SKM-1 treated with dmso at 0.1 percent for 144 hours (cell line): Measurements from ENCODE around the gene ANAPC2.

Experiments used
- DNase-seq: peaks from one replicate; lab custom pipeline; 2025; ENCODE audit not compliant: unreplicated experiment; lab: John Stamatoyannopoulos, UW

Gene ANAPC2

DNA sequence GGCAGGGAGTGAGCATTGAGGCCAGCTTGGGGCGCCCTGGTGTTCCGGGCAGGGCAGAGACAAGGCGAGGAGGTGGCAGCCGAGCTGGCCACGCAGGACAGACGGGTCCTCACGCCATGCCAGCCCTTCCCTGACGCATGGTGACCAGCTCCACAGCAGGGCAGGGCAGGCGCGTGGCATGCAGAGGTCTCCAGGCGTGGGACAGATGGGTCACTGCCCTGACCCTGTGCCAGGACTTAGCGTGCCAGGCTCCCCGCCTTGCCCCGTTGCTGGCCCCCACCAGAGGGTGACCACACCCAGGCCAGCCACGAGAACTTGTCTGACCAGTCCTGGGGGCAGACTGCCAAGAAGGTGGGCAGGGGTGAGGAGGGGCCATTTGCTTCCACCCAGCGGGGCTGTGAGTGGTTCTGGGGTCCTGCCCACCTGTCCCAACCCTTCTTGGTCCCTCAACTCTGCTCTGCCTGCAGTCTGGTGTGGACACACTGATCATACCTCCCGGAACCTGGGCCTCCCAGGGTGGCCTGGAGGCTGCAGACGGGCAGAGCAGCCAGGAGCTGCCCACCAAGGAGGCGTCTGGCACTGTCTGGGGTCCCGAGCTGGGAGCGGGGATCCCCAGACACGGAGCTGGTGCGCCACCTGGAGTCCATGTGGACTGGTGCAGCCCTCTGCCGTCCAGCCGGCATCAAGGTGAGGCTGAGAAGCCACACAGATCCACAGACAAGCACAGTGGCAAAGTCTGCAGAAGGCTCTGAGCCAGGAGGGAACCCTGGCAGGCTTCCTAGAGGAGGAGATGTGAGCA, 38.9 kb upstream of the ANAPC2 start, which contains the start of gene RNF224:
Gene RNF224 (plus strand): TSS at position 449 of the 799 bp plus-strand sequence. CDS start 834 bp downstream, outside the sequence.
- DNase-seq, result peak; percentile 50

DNA sequence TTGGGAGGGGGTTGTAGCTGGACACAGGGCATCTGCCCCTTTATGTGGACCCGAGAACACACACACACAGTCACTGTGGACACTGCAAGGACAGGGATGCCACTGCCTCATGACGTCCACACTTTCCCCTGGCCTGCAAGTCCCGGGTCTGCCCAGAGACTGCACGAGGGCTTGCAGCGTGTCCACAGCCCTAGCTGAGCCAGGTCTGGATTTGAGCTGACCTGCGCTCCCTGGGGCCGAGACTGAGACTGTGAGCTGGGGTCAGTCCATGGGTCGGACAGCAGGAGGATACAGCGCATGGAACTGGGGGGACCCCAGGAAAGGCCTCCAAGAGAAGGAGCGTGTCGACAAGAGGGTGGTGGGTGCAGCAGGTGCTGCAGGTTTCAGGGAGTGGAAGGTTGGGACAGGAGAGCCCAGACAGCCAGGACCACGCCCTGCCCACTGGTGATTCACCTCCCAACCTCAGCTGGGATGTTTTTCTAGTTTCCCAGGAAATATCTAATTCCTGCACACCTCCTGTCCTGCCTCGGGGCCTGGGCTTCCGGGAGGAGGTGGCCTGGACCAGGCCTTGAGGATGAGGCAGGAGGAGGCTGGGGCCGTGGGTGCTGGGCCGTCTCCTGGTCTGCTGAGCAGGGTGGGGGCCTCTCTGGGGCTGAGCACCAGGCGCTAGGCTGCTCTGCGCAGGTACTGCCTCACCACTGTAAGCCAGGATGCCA, 38.1 kb upstream of the ANAPC2 start:
- no peak for DNase-seq

DNA sequence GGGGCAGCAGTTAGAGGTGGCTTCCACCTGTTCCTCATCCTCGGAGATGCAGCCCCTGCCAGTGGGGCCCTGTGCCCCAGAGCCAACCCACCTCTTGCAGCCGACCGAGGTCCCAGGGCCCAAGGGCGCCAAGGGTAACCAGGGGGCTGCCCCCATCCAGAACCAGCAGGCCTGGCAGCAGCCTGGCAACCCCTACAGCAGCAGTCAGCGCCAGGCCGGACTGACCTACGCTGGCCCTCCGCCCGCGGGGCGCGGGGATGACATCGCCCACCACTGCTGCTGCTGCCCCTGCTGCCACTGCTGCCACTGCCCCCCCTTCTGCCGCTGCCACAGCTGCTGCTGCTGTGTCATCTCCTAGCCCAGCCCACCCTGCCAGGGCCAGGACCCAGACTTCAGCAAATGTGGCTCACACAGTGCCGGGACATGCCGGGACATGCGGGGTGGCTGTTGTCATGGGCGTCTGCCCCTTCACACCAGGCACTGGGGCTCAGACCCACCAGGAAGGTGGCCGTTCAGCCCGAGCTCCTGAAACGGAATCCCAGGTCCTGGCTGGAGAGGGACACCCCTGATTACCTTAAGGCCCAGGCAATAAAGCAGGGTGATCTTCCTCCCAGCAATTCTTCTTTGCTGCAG, 37.5 kb upstream of the ANAPC2 start:
- no peak for DNase-seq

DNA sequence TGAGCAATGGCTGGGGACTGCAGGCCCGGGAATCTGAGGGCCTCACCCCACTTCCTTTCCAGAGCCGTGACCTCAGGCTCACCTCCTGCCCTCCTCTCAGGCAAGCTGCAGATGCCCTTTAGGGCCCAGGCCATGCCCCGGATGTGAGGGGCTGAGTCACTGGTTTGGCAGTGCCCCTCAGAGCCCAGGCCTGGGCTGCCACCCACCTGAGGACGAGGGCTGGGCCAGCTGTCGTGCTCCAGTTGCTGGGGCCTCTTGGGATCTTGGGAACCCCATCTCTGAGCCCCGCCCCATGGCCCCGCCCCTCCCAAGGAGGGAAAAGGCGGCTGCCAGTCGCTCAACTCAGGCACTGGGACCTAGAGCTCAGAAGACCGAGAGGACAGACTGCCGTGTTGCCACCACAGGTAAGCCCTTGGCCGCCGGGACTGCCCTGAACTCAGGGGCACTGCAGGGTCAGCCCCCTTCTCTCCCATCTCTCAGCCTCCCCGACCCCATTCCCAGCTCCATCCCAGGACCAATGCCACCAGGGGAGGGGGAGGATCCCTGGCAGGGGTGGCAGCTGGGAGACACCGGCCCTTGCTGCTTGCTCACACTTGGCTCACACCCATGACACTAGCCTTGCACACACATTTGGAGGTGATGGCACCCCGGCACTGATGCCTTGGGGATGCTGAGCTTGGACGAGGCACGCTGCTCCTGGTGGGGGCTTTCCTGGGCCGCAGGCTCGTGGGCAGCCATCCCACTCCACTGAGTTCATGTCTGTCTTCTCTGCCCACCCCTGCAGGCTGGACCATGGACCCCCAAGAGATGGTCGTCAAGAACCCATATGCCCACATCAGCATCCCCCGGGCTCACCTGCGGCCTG, 36.7 kb upstream of the ANAPC2 start, which contains the start of gene CYSRT1:
Gene CYSRT1 (plus strand): TSS at position 345 of the 865 bp plus-strand sequence. CDS start 448 bp downstream, at position 793.
- DNase-seq, result peak; percentile 41

DNA sequence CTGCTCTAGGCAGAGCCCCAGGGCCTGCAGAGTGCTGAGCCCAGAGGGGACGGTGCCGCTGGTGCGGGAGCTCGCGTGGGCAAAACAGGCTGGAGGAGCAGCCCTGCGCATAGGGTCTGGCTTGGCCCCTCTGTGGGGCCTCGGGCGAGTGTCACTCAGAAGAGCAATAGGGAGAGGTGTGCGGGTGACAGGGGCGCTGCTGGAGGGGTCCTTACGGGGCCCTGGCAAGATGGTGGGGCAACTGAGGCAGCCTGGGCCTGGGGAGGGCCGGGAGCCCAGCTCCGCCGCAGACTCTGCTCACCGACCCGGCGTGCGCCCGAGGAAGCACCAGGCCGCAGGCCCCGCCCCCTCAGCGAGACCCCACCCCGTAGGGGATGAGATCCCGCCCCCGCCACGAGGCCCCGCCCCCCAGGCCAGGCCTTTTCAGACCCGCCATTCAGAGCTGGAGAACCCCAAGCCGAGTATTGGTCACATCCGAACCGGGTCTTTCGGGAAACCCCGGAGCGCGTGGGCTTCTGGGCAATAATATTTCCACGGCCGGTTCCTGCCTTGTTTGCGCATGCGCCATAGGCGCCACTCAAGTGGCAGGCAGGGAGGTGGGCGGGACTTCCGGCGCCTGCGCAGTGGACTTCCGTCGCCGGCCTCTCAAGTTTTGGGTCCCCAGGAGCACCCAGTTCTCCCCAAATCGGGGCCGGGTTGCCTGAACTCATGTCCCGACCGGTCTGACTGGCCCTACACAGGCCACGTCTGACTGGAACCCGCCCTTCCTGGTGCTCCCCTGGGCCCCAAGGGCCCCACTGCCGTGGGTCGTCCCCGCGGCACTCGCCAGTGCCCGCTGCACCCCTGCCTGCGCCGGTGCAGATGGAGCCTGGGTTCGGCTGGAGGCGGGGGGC, 35.0 kb upstream of the ANAPC2 start:
- DNase-seq, result peak; percentile 96

DNA sequence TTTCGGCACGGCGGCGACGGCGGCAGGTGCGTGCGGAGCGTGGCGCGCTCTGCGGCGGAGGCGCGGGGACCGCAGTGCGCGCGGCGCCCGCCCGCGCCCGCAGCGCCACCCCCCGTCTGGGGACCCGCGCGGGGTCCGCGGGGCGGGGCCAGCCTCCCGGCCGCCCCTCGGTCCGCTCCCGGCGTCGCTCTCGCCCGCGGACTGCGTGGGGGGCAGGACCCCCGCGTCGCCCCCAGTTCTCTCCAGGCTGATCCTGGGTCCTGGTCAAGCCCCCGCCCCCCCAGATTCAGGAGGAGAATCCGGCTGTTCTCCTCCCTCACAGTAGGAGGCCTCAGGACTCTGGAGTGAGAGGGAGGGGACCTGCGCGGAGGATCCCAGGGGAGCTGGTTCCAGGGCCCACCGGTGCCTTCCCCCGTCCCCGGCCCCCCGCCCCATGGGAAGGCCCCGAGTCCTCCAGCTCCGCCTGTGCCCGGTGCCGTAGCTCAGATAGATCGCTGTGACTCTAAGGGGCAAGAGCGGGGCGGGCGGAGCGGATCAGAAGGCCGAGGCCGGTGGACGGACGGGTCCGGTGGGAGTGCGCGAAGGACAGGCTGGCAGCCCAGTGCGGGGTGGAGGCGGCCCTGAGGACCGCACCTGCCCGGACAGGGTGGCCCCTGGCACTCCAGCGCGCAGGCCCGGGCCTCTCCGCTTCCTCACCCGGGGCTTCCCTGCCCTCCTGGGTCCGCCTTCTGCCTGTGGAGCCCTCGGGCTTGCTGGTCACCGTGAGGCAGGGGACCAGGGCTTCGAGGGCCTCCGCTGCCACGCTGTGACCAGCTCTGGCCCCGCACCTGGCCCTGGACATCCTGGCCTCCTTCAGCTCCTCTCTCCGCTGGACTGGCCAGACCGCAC, 34.1 kb upstream of the ANAPC2 start, which contains the start of gene RNF208:
Gene RNF208 (minus strand): TSS at position 51 of the 888 bp plus-strand sequence. CDS start 1,028 bp downstream, outside the sequence.
- no peak for DNase-seq

DNA sequence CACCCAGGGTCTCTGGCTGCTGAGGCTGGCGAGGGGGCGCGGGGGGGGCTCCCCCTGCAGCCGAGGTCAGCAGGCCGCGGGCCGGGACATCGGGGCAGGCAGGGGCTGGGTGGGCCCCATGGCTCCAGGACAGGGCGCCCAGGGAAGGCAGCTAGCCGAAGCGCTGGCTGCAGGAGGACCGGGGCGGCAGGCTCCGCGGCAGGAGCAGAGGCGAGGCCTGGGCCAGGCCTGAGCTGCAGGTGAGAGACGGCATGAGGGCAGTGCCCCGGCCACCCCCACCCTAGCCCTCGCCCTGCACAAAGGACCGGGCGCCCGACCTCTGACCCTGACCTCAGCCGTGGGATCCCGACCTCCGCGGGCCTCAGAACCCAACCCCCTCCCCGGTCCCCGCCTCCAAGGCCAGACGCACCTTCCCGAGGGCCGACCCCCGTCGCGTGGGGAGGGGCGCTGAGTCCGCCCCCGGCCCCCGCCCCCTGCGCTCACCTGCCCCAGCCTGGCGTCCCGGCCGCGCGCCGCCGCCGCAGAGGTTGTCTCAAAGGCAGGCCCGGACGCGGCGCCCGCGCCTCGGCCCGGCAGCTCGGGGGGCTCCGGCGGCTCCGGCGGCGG, 33.2 kb upstream of the ANAPC2 start:
- DNase-seq, result no peak

DNA sequence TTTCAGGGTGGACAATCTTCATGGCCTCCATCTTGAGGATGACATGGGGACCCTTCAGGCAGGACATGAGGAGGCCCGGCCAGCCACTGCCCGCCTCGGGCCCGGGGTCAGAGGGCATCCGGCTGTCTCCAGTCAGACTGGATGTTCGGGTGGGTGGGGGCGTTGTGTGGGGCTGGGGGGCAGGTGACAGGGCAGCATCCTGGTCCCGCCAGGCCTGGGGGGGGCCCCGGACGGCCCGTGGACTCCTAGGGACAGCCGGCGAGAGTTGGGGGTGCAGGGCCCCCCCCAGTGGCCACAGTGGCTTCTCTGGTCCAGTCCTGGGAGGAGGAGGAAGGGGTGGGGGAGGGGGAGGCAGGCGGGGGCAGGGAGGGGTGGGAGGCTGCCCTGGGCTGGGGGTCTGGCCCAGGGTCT, 32.7 kb upstream of the ANAPC2 start:
- no peak for DNase-seq

DNA sequence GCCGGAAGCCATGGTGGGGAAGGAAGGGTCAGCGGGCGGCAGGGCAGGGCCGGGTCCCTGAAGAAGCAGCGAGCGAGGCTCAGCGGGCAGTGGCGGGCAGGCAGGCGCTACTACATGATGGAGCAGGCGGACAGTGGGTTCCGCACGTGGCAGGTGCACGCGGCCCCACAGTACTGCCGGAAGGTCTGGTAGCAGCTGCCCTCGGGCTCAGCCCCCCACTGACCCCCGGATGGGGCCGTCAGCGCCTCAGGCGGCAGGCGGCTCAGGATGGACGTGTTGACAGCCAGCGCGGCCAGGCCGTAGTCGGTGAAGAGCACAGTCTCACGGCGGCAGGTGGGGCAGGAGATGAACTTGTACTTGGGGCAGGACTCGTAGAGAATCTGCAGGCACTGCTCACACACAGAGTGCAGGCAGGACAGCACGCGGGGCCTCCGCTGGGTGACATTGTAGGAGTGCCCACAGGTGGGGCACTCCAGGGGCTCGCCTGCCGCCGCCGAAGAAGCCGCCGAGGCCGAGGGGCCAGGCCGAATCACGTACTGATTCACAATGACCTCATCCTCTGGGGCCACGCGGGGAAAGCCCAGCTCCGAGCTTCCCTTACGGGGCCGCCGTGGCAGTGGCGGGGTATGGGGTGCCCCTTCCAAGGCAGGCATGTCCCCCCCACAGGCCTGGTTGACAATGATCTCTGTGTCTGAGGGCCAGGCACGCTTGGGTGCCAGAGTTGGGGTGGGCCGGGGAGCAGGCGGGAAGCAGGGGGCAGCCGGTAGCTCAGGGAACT, 32.1 kb upstream of the ANAPC2 start:
- no peak for DNase-seq

DNA sequence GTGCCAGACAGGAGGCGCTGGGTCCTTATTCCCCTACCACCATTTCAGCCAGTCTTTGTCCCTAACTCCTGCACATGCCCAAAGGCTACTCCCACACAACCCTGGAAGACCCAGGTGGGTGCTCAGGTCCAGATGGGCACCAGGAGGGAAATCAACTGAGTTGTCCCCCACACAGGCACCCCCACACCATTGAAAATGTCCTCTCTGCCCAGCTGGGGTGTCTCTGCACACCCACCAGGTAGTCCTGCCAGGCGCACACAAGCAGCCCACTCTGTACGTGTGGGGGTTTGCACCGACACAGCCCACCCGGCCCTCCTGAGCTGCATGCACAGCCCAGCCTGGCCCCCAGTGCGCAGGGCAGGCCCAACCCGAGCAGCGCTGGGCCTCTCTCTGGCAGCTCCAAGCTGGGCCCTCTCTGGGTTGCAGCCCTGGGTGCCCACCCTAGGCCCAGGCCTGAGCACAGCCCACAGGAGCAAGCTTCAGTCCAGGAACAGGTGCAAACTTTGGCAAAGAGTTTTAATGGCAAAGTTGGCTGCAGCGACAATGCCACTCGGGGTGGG, 31.5 kb upstream of the ANAPC2 start:
- no peak for DNase-seq

DNA sequence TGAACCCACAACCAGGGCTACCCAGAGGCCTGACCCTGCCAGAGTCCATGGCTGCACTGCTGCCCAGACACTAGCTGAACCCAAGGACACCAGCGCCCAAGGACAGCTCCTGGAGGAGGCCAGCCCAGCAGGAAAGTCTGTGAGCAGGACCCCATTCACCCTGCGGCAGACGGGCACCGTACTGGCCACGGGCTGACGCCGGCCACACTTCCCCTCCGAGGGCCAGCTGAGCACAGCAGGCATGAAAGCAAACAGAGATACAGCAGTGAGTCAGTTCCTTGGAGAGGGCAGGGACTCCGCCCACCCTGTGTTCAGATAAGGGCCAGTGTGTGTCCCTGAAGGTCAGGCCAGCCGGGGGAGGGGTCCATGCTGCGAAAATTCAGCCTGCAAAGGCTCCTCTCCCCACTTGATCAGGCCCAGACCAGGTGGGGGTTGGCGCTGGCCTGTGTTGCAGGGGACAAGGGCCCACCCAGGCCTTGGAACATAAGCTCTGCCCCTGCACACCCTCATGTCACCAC, 30.5 kb upstream of the ANAPC2 start:
- DNase-seq, result no peak

DNA sequence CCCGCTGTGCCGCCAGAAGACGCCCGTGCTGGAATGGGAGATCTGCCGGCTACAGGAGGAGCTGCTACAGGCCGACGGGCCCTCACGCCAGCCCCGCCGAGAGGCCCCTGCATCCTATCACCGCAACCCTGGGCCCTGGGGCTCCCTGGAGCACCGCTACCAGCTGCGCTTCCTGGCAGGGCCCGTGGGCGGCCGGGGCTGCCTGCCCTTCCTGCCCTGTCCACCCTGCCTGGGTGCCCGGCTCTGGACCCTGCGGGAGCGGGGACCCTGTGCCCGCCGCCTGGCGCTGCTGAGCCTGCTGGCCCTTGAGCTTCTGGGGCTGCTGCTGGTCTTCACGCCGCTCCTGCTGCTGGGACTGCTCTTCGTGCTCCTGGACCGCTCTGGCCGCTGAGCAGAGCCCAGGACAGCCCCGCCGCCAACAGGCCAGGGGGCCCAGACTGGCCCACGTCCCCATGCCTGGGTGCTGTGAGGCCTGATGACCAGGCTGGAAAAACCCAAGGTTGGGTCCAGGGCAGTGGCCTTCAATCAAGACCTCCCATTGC, 29.9 kb upstream of the ANAPC2 start:
- no peak for DNase-seq

DNA sequence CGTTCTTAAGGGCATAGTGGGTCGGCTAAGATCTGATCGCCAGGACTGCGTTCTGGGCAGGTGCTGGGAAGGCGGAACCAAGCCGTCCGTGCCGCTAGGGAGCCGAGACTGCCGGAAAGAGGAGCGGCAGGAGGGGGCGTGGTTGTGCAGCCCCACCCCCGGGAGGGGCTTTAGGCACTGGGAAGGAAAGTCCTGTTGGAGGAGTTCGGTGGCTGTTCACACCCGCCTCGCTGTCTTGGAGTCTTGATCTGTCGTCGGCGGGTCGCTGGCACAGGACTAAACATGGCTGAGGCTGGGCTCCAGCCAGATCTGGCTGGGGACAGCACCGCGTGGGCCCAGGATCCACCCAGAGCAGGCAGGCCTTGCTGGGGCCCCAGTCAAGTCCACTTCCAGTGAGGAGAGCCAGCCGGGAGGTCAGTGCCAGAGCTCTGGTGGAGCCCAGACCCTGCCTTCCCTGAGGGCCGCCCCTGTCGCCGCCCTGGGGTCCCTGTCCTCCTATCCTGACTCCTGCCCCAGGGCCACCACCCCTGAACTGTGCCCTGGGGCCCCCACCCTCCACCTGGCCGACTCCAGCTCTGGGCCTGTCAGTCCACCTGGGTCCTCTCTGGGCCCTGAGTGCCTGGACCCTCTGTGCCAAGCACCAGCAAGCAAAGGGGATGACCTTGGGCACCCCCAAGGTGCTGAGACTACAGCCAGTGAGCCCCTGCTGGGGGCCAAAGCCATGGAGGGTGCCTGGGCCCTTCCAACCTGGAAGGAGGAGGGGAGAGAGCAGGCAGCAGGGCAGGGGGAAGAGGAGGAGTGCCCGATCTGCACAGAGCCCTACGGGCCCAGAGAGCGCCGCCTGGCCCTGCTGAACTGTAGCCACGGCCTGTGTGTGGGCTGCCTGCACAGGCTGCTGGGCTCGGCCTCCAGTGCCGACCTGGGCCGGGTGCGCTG, 29.2 kb upstream of the ANAPC2 start:
- no peak for DNase-seq

DNA sequence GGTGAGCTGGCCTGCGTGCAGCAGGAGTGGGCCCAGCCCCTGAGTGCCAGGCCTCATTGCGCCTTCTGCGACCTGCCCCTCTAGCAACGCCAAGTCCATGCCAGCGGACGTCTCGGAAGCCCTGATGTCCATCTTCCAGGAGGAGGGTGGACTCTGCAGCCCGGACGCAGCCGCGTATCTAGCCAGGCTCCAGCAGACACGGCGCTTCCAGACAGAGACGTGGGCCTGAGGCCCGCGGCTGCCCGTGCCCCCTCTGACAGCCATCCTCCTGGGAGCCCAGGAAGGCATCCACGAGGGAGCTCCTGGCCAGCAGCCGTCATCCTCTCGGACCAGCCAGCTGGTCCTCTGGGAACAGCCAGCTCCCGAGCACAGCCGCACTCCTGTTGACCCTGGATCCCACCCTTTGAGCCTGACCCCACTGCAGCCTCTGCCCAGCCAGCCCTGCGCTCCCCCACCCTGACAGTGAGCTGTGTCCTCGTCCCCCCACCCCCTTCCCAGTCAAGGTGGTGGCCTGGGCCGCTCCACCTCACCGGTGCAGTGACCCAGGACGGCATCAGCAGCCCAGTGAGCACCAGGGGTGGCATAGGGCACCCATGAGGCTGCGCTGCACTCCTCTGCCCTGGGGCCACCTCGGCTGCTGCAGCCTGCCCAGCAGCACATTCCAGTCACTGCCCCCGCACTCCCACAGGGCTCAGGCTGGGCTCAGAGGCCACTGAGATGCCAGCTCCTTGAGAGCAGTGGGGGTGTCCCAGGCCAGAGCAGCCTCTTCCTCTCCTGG, 28.0 kb upstream of the ANAPC2 start:
- DNase-seq, result no peak
